Activated CD4-positive, CD25-positive, alpha-beta regulatory T cell treated with anti-CD3 and anti-CD28 coated beads, Interleukin-2, amount 50 U/mL, for 16 hours (primary cell): ENCODE measurements around the gene PBXIP1.

Experiments
- DNase-seq: peaks from one replicate; pipeline ENCODE4 v3.0.0-alpha.2; 2020; ENCODE audit warnings: low read depth, low spot score

Gene PBXIP1

DNA sequence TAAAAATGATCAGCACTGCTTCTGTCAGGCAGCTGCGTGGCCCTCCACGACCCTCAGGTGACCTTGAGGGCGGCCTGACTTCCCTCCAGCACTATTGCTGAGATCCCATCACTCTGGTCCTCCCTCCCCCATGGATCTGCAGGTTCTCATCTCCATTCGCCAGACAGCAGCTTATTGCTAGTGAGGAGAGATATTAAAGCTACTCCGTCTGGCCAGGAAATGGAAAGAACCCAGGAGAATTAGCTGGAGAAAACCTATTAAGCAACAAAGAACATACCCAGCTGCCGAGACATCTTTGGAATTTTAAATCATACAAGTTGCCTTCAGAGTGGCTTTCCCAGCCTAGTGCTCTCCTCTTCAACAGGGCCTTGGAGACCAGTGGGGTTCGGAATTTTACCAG lies 60.1 kb downstream of the PBXIP1 start:
- no peak for DNase-seq
